Progenitor cell of endocrine pancreas (in vitro differentiated cells): Measurements from ENCODE around the gene ZNF532. TPM values are rescaled to one million over a fixed set of nuclear protein-coding genes. Genes with fewer than 3 reads are reported as not detected.

Source experiments
- DNase-seq: peaks from one replicate; pipeline ENCODE4 v3.0.0; 2021; ENCODE audit warnings: low spot score; ENCODE audit not compliant: unreplicated experiment
- H3K27ac Mint-ChIP-seq: 2 replicates; pipeline ENCODE4 v1.8.0; 2021; ENCODE audit warnings: mild to moderate bottlenecking, moderate library complexity, mixed read lengths
- H3K27me3 Mint-ChIP-seq: 2 replicates; pipeline ENCODE4 v1.8.0; 2021; ENCODE audit warnings: mixed read lengths
- H3K36me3 Mint-ChIP-seq: 2 replicates; pipeline ENCODE4 v1.8.0; 2022; ENCODE audit warnings: mixed read lengths; ENCODE audit not compliant: insufficient read depth
- H3K4me1 Mint-ChIP-seq: 2 replicates; pipeline ENCODE4 v1.8.0; 2021; ENCODE audit warnings: low read depth, mixed read lengths
- H3K4me3 Mint-ChIP-seq: 2 replicates; pipeline ENCODE4 v1.8.0; 2021; ENCODE audit warnings: low read depth, mild to moderate bottlenecking, moderate library complexity, mixed read lengths
- H3K9me3 Mint-ChIP-seq: 2 replicates; pipeline ENCODE4 v1.8.0; 2021; ENCODE audit warnings: low read depth, mixed read lengths
- total RNA-seq: library from RNA; stranded (reverse); gene quantifications from 2 replicates; pipeline ENCODE4 v1.2.1, GENCODE V29; 2021
- TF ChIP-seq, protein P1 (sequence below): fragments of 200-600 bp; sonication (generic); IDR thresholded peaks from one replicate; pipeline ENCODE4 v1.5.0; 2021; ENCODE audit warnings: antibody characterized with exemption, mild to moderate bottlenecking; ENCODE audit not compliant: unreplicated experiment

Gene ZNF532
- total RNA-seq, 1 donor from 2014 or later, result 190 TPM

DNA sequence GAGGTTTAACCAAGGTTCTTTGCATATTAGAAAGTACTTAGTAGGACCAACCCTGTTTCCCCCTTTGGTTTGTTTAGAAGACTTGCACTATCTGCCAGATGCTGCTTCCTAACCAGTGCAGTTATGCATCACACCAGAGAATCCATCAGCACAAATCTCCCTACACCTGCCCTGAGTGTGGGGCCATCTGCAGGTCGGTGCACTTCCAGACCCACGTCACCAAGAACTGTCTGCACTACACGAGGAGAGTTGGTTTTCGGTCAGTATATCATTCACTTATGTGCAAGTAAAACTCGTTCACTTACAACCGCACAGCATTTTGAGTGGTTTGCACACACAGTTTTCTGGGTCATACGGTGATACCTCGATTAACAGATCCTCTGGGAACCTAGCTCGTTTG, 69.7 kb downstream of the ZNF532 start:
- Mint-ChIP-seq H3K9me3 (peaks cover 10% of the 10 kb centered on the region), H3K27me3 (no peaks in the 10 kb centered on the region), H3K4me1 (peaks cover 6% of the 10 kb centered on the region), H3K36me3 (peaks cover 29% of the 10 kb centered on the region), H3K27ac (no peak overlapping the region), H3K4me3 (no peak overlapping the region)
- TF ChIP-seq, protein P1, sequence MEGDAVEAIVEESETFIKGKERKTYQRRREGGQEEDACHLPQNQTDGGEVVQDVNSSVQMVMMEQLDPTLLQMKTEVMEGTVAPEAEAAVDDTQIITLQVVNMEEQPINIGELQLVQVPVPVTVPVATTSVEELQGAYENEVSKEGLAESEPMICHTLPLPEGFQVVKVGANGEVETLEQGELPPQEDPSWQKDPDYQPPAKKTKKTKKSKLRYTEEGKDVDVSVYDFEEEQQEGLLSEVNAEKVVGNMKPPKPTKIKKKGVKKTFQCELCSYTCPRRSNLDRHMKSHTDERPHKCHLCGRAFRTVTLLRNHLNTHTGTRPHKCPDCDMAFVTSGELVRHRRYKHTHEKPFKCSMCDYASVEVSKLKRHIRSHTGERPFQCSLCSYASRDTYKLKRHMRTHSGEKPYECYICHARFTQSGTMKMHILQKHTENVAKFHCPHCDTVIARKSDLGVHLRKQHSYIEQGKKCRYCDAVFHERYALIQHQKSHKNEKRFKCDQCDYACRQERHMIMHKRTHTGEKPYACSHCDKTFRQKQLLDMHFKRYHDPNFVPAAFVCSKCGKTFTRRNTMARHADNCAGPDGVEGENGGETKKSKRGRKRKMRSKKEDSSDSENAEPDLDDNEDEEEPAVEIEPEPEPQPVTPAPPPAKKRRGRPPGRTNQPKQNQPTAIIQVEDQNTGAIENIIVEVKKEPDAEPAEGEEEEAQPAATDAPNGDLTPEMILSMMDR, result no peak
- no peak for DNase-seq

DNA sequence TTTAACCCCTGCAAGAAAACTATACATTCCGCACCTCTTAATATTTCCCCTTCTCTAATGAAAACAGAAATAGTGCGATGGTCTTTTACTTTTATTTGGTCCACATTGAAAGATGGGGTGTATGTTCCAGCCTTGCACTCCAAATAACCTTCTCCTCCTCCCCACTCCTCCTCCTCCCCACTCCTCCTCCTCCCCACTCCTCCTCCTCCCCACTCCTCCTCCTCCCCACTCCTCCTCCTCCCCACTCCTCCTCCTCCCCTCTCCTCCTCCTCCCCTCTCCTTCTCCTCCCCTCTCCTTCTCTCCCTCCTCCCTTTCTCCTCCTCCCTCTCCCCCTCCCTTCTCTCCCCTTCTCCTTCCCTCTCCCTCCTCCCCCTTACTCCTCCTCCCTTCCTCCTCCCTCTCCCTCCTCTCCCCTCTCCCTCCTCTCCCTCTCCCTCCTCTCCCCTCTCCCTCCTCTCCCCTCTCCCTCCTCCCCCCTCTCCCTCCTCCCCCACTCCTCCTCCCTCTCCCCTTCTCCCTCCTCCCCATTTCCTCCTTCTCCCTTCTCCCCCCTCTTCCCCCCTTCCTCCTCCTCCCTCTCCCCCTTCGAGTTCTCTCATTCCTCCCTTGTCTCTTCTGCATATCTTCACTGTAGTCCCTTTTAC, 70.4 kb downstream of the ZNF532 start:
- H3K9me3 Mint-ChIP-seq, result peaks cover 11% of the 10 kb centered on the region
- no peak overlapping the region for H3K4me3 Mint-ChIP-seq
- H3K27ac Mint-ChIP-seq, result peak overlapping the region; percentile 13
- no peak for DNase-seq
- TF ChIP-seq, protein P1, result no peak
- H3K27me3 Mint-ChIP-seq, result no peaks in the 10 kb centered on the region
- H3K36me3 Mint-ChIP-seq, result peaks cover 33% of the 10 kb centered on the region
- H3K4me1 Mint-ChIP-seq, result peaks cover 4% of the 10 kb centered on the region

DNA sequence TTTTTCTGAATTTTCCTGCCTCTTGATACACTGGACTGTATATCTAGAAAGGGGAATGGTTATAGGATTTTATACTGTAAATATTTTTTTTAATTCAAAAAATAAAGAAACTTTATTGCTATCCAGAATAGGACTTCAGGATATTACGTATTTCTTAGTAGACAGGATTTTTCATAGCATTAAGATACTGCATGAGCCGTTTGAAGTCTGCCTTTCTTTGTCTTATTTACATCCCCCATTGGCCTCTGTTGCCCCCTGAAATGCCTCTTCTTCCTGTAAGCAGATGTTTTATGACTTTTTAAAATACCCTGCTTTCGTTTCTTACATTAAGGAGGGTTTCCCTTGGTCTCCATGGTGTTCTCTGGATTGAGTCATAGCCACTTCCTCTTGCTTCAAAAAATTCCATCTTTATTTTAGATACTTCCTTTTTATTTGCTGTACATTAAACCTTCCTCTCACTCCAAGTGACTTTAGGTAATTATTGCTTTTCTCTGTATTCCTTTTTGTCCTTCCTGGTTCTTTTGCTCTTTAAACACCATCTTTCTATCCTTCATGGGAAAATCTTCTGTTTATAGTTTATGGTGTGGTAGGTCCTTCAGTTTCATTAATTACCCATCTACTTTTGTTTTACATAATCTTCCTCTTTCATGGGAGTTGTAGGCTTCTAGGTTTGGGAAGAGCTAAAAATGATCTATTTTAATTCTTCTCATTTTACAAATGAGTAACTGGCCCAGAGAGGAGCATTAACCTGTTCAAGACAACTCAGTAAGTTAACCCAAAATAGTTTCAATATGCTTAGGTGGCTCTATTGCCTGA, 72.6 kb downstream of the ZNF532 start:
- Mint-ChIP-seq H3K36me3 (peaks cover 40% of the 10 kb centered on the region), H3K27ac (no peak overlapping the region), H3K27me3 (no peaks in the 10 kb centered on the region), H3K4me3 (no peak overlapping the region), H3K4me1 (peaks cover 2% of the 10 kb centered on the region), H3K9me3 (peaks cover 11% of the 10 kb centered on the region)
- no peak for DNase-seq
- TF ChIP-seq, protein P1, result no peak

DNA sequence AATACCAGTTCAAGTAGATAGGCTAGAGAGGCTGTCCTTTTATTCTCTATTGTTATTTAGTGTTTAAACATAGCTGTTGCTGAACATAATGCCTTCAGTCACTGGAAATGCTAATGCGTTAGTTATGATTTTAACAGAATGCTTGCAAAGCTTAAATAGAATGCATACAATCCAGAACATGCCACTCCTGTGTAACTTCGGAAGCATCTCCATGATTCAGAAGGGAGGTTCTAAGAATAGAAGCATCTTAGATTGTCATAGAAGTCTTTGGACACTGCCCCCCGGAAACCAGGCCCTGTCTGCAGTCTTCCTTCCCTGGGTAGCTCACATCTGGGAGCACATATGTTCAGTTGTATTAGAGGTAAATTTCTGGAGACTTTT, 73.2 kb downstream of the ZNF532 start:
- Mint-ChIP-seq H3K27me3 (no peaks in the 10 kb centered on the region), H3K4me3 (no peak overlapping the region), H3K36me3 (peaks cover 44% of the 10 kb centered on the region), H3K27ac (peak overlapping the region; percentile 2), H3K4me1 (peaks cover 8% of the 10 kb centered on the region), H3K9me3 (peaks cover 11% of the 10 kb centered on the region)
- DNase-seq, result no peak
- TF ChIP-seq, protein P1, result no peak

DNA sequence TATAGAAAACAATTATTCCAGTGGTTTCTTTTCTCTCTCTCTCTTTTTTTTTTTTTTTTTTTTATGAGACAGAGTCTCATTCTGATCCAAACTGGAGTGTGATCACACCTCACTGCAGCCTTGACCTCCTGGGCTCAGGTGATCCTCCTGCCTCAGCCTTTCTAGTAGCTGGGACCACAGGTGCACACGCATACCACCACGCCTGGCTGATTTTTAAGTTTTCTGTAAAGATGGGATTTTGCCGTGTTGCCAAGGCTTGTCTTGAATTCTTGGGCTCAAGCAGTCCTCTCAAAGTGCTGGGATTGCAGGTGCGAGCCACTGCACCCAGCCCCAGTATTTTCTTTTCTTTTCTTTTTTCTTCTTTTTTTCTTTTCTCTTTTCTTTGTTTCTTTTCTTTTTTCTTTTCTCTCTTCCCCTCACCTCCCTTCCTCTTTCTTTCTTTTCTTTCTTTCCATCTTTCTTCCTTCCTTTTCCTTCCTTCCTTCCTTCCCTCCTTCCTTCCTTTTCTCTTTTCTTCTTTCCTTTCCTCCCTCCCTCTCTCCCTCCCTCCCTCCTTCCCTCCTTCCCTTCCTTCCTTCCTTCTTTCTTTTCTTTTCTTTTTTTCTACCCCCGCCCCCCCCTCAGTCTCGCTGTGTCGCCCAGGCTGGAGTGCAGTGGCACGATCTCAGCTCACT, 76.9 kb downstream of the ZNF532 start:
- H3K9me3 Mint-ChIP-seq, result peaks cover 11% of the 10 kb centered on the region
- peaks cover 46% of the 10 kb centered on the region for H3K36me3 Mint-ChIP-seq
- no peak overlapping the region for H3K27ac Mint-ChIP-seq

More for the DNA sequence above, 76.9 kb downstream of the ZNF532 start:
- Mint-ChIP-seq H3K27me3 (no peaks in the 10 kb centered on the region), H3K4me1 (peaks cover 27% of the 10 kb centered on the region), H3K4me3 (no peak overlapping the region)
- TF ChIP-seq, protein P1, result no peak
- DNase-seq, result no peak
